Erythroblast (primary cell): ENCODE measurements around the gene SLAIN2.

Experiments used
- GATA1 ChIP-seq: IDR thresholded peaks from 2 replicates; pipeline ENCODE4 v1.6.1; 2011; ENCODE audit warnings: low read depth, mild to moderate bottlenecking, control low read depth, low read length, moderate library complexity
- POLR2A ChIP-seq: IDR thresholded peaks from 2 replicates; pipeline ENCODE4 v1.6.1; 2011; ENCODE audit warnings: mild to moderate bottlenecking, low read length

GRCh38 chr4:48333587-48333986, 7.7 kb upstream of the SLAIN2 start:
- TF ChIP-seq POLR2A (no peak), GATA1 (no peak)
